CD4-positive, alpha-beta T cell (primary cell): Measurements from ENCODE around the gene TES. TPM values are rescaled to one million over a fixed set of nuclear protein-coding genes. Genes with fewer than 3 reads are reported as not detected.

ENCODE experiments used
- ATAC-seq: fragments of 200-7000 bp; cut with Tn5 transposase; one replicate; pipeline ENCODE4 v1.10.0; 2022; ENCODE audit warnings: mild to moderate bottlenecking; ENCODE audit not compliant: poor library complexity
- CTCF ChIA-PET: fragments of 350-600 bp; sonication (Branson Sonifier 250); formaldehyde crosslinking; loops from one replicate; lab custom pipeline; 2021; ENCODE audit warnings: antibody characterized with exemption, inconsistent platforms; lab: Charles Lee
- POLR2A ChIA-PET: fragments of 350-600 bp; sonication (Branson Sonifier 250); formaldehyde crosslinking; loops from one replicate; lab custom pipeline; 2021; ENCODE audit warnings: antibody characterized with exemption, inconsistent platforms; lab: Charles Lee
- DNase-seq, 14 experiments: peaks; one replicate each; pipeline ENCODE4 v3.0.0-alpha.2; 2013 to 2020; ENCODE audit warnings: mixed read lengths in 2 of 14
- H3K27ac ChIP-seq, 2 donors: one replicate each; pipeline versions ENCODE4 v1.5.1 to v1.7.0; 2013; ENCODE audit warnings: low read length in 2 of 2, low read depth in 1 of 2, mild to moderate bottlenecking in 1 of 2
- H3K27me3 ChIP-seq, 2 experiments: 1 replicate in 1 of 2; 2 replicates in 1 of 2; pipeline versions ENCODE4 v1.6.1 to v1.7.0; 2013; ENCODE audit warnings: low read length in 2 of 2, control low read depth in 1 of 2, mild to moderate bottlenecking in 1 of 2, moderate library complexity in 1 of 2; ENCODE audit not compliant: insufficient read depth in 2 of 2, control insufficient read depth in 1 of 2
- H3K36me3 ChIP-seq: one replicate; pipeline ENCODE4 v1.6.1; 2013; ENCODE audit warnings: low read length, control low read depth; ENCODE audit not compliant: insufficient read depth
- H3K4me1 ChIP-seq: one replicate; pipeline ENCODE4 v1.6.1; 2013; ENCODE audit warnings: low read length, control low read depth; ENCODE audit not compliant: insufficient read depth
- H3K4me3 ChIP-seq: one replicate; pipeline ENCODE4 v1.5.1; 2013; ENCODE audit warnings: mild to moderate bottlenecking, low read length, moderate library complexity
- H3K9me3 ChIP-seq, 2 experiments: 1 replicate in 1 of 2; 2 replicates in 1 of 2; pipeline versions ENCODE4 v1.6.1 to v1.7.0; 2013; ENCODE audit warnings: low read length in 2 of 2, mild to moderate bottlenecking in 2 of 2, control low read depth in 1 of 2, moderate library complexity in 1 of 2; ENCODE audit not compliant: control insufficient read depth in 1 of 2, insufficient read depth in 1 of 2
- H3K27ac Mint-ChIP-seq: one replicate; pipeline ENCODE4 v1.8.0; 2020; ENCODE audit warnings: mixed read lengths
- H3K27me3 Mint-ChIP-seq: one replicate; pipeline ENCODE4 v1.8.0; 2021; ENCODE audit warnings: mixed read lengths
- H3K36me3 Mint-ChIP-seq: one replicate; pipeline ENCODE4 v1.8.0; 2021; ENCODE audit warnings: low read depth, mixed read lengths
- H3K4me1 Mint-ChIP-seq: one replicate; pipeline ENCODE4 v1.8.0; 2021; ENCODE audit warnings: low read depth, mixed read lengths
- H3K4me3 Mint-ChIP-seq: one replicate; pipeline ENCODE4 v1.8.0; 2020; ENCODE audit warnings: mild to moderate bottlenecking, mixed read lengths
- H3K9me3 Mint-ChIP-seq: one replicate; pipeline ENCODE4 v1.8.0; 2020; ENCODE audit warnings: mixed read lengths
- CTCF ChIP-seq: fragments of 200-600 bp; IDR thresholded peaks from one replicate; pipeline ENCODE4 v1.8.0; 2022; ENCODE audit warnings: antibody characterized with exemption, mild to moderate bottlenecking
- intact Hi-C, 2 experiments: fragments of 100-400 bp; cut with DNase I in 1 of 2; cut with micrococcal nuclease in 1 of 2; formaldehyde crosslinking; loops; one replicate each; pipeline versions ENCODE4 v1.15.1 to v1.9.0; 2023 to 2025; cut with DNase I, micrococcal nuclease
- total RNA-seq, 174 experiments: library from RNA in 2 of 174; stranded (reverse) in 2 of 174; gene quantifications; one replicate each; pipeline ENCODE4 v1.2.3 and lab custom pipeline; 2021 to 2026

Gene TES
- total RNA-seq, 2 experiments from 2014 or later: 114 to 120 TPM

DNA sequence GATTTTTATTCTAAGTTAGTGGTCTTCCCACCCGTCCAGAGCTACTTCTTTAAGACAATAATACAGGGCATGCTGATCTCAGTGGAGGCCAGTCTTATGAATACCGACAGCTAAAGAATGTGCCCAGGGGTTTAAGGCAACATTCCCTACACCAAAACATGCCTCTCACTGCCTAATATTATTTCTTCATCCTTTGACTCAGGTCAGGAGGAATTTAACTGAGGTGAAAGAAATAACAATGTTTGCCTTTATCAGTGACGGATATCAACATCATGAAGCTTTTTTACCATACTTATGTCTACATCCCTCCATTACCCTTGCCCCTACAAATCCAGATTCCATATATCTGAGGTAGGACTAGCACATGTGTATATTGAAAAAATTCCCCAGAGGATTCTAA, 33.3 kb upstream of the TES start:
- no peak for DNase-seq
- Histone ChIP-seq H3K4me3 (no peak overlapping the region), H3K27me3 (no peaks in the 10 kb centered on the region), H3K4me1 (peaks cover 3% of the 10 kb centered on the region), H3K36me3 (no peaks in the 10 kb centered on the region), H3K27ac (no peak overlapping the region), H3K9me3 (peaks cover 0 to 1% of the 10 kb centered on the region in 2 experiments)
- no peak for TF ChIP-seq CTCF
- no peaks in the 10 kb centered on the region for H3K27me3 Mint-ChIP-seq
- no peak overlapping the region for H3K27ac Mint-ChIP-seq
- intact Hi-C loops: loop anchor here in 1 of 2 experiments (2.0 kb wide), 1 partner anchor 348 kb away; the partner anchor contains the start of gene CAV1
- POLR2A ChIA-PET: no interaction called here
- H3K4me3 Mint-ChIP-seq: no peak overlapping the region
- no peaks in the 10 kb centered on the region for H3K36me3 Mint-ChIP-seq
- CTCF ChIA-PET: interaction anchor here (2.0 kb wide), 1 partner anchor 59 kb away, joined by 15 read pairs; no protein-coding TSS in a partner anchor
- no peak for ATAC-seq
- no peaks in the 10 kb centered on the region for H3K9me3 Mint-ChIP-seq
- H3K4me1 Mint-ChIP-seq: peaks cover 10% of the 10 kb centered on the region

GRCh38 chr7:116180302-116180701, 30.0 kb upstream of the TES start:
- H3K27me3 Mint-ChIP-seq: no peaks in the 10 kb centered on the region
- Histone ChIP-seq H3K9me3 (peaks cover 0 to 4% of the 10 kb centered on the region in 2 experiments), H3K36me3 (no peaks in the 10 kb centered on the region), H3K4me3 (no peak overlapping the region), H3K27me3 (no peaks in the 10 kb centered on the region), H3K4me1 (peaks cover 3% of the 10 kb centered on the region), H3K27ac (no peak overlapping the region)
- peak in 8 of 14 experiments; percentile 4 to 78 (median 37) for DNase-seq
- intact Hi-C loops: loop anchor here (1.0 kb wide), 3 partner anchors 31 to 56 kb away; no protein-coding TSS in a partner anchor
- no peak overlapping the region for H3K27ac Mint-ChIP-seq
- ATAC-seq: peak; percentile 91
- H3K4me3 Mint-ChIP-seq: no peak overlapping the region
- peak; percentile 85 for TF ChIP-seq CTCF
- H3K4me1 Mint-ChIP-seq: peaks cover 10% of the 10 kb centered on the region
- no peaks in the 10 kb centered on the region for H3K9me3 Mint-ChIP-seq
- ChIA-PET CTCF (interaction anchor here (1.0 to 4.1 kb wide), 23 partner anchors 9 to 346 kb away, joined by 3 to 91 read pairs (median 6); partner anchors contain the start of gene TES), POLR2A (interaction anchor here (0.6 to 2.3 kb wide), 10 partner anchors 9 to 77 kb away, joined by 3 to 40 read pairs (median 4); partner anchors contain the start of gene TES)
- H3K36me3 Mint-ChIP-seq: no peaks in the 10 kb centered on the region

DNA sequence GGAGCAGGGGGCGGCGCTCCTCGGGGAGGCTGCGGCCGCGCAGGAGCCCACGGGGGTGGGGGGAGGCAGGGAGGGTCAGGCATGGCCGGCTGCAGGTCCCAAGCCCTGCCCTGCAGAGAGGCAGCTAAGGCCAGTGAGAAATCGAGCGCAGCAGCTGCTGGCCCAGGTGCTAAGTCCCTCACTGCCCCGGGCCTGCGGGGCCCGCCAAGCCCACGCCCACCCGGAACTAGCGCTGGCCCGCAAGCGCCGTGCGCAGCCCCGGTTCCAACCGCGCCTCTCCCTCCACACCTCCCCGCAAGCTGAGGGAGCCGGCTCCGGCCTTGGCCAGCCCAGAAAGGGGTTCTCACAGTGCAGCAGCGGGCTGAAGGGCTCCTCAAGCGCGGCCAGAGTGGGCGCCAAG, 28.3 kb upstream of the TES start:
- no peaks in the 10 kb centered on the region for H3K36me3 ChIP-seq
- Mint-ChIP-seq H3K27ac (no peak overlapping the region), H3K27me3 (no peaks in the 10 kb centered on the region), H3K36me3 (no peaks in the 10 kb centered on the region), H3K4me1 (peaks cover 10% of the 10 kb centered on the region), H3K9me3 (no peaks in the 10 kb centered on the region), H3K4me3 (no peak overlapping the region)
- POLR2A ChIA-PET: interaction anchor here (2.3 kb wide), 1 partner anchor 29 kb away, joined by 40 read pairs; the partner anchor contains the start of gene TES
- ATAC-seq: no peak
- no peak for TF ChIP-seq CTCF
- peaks cover 0 to 14% of the 10 kb centered on the region in 2 experiments for H3K9me3 ChIP-seq
- CTCF ChIA-PET: interaction anchor here (4.1 kb wide), 1 partner anchor 54 kb away, joined by 91 read pairs; no protein-coding TSS in a partner anchor
- intact Hi-C loops: no loop called here
- no peak overlapping the region for H3K27ac ChIP-seq
- DNase-seq: no peak
- H3K27me3 ChIP-seq: no peaks in the 10 kb centered on the region
- peaks cover 3% of the 10 kb centered on the region for H3K4me1 ChIP-seq
- H3K4me3 ChIP-seq: no peak overlapping the region
